NOMO-1 treated with DMSO at 0.1 percent for 48 hours (cell line): Measurements from ENCODE around the gene OR4S2.

Experiments
- DNase-seq: peaks from one replicate; lab custom pipeline; 2025; ENCODE audit not compliant: unreplicated experiment; lab: John Stamatoyannopoulos, UW

Gene OR4S2

GRCh38 chr11:55648027-55648426 lies at the start of gene OR4S2:
OR4S2 (plus strand) TSS chr11:55648327; CDS start chr11:55650904, 2,577 bp downstream.
- DNase-seq: no peak

- DNase-seq: no peak
Measured at GRCh38 chr11:55607545-55607944, 40.6 kb upstream of the OR4S2 start, which contains the start of gene OR4C11. OR4C11 (minus strand) TSS chr11:55607645; CDS start chr11:55604373, 3,272 bp downstream.

GRCh38 chr11:55624531-55624930 lies 23.6 kb upstream of the OR4S2 start:
- DNase-seq: no peak

GRCh38 chr11:55634813-55635212 lies 13.3 kb upstream of the OR4S2 start, which contains the start of gene OR4P4:
OR4P4 (plus strand) TSS chr11:55635113.
- DNase-seq: no peak

GRCh38 chr11:55652560-55652959 lies 4.4 kb downstream of the OR4S2 start:
- DNase-seq: no peak

GRCh38 chr11:55655096-55655495 lies 7.0 kb downstream of the OR4S2 start:
- DNase-seq: no peak

GRCh38 chr11:55658031-55658573 lies 10.0 kb downstream of the OR4S2 start:
- peak; percentile 96 for DNase-seq

- no peak for DNase-seq
Measured at GRCh38 chr11:55658608-55659007, 10.5 kb downstream of the OR4S2 start.

- DNase-seq: no peak
Measured at GRCh38 chr11:55661901-55662300, 13.8 kb downstream of the OR4S2 start, which contains the start of gene OR4C6. OR4C6 (plus strand) TSS chr11:55662201; CDS start chr11:55665167, 2,966 bp downstream.

GRCh38 chr11:55669376-55669775 lies 21.2 kb downstream of the OR4S2 start:
- DNase-seq: no peak

GRCh38 chr11:55673860-55674259 lies 25.7 kb downstream of the OR4S2 start:
- no peak for DNase-seq

- no peak for DNase-seq
Measured at GRCh38 chr11:55697817-55698216, 49.7 kb downstream of the OR4S2 start.

GRCh38 chr11:55701429-55701828 lies 53.3 kb downstream of the OR4S2 start:
- no peak for DNase-seq
